Measurements from ENCODE around the gene KRTCAP3.

Gene KRTCAP3

GRCh38 chr2:27431395-27431794 lies 10.8 kb upstream of the KRTCAP3 start:
- in situ Hi-C loops (cut with MboI; ENCODE audit: low pct_unique_long_range_greater_than_20kb, low sequenced_read_pairs), result no loop called here
- DNase-seq, result no peak

- no peak for DNase-seq
- in situ Hi-C loops (cut with MboI; ENCODE audit: low pct_unique_long_range_greater_than_20kb, low sequenced_read_pairs), result no loop called here
Measured at GRCh38 chr2:27435628-27436027, 6.6 kb upstream of the KRTCAP3 start.

GRCh38 chr2:27441226-27441926 lies 805 bp upstream of the KRTCAP3 start:
- in situ Hi-C loops (cut with MboI; ENCODE audit: low pct_unique_long_range_greater_than_20kb, low sequenced_read_pairs), result no loop called here
- DNase-seq, result no peak

- in situ Hi-C loops (cut with MboI; ENCODE audit: low pct_unique_long_range_greater_than_20kb, low sequenced_read_pairs), result no loop called here
Measured at GRCh38 chr2:27442920-27443282, 720 bp downstream of the KRTCAP3 start.

GRCh38 chr2:27445155-27445554 lies 3.0 kb downstream of the KRTCAP3 start:
- in situ Hi-C loops (cut with MboI; ENCODE audit: low pct_unique_long_range_greater_than_20kb, low sequenced_read_pairs), result no loop called here
- DNase-seq, result no peak

More at GRCh38 chr2:27442920-27443282, 720 bp downstream of the KRTCAP3 start:
- DNase-seq, result no peak

- DNase-seq, result no peak
- in situ Hi-C loops (cut with MboI; ENCODE audit: low pct_unique_long_range_greater_than_20kb, low sequenced_read_pairs), result no loop called here
Measured at GRCh38 chr2:27445615-27446014, 3.4 kb downstream of the KRTCAP3 start.

- no peak for DNase-seq
- in situ Hi-C loops (cut with MboI; ENCODE audit: low pct_unique_long_range_greater_than_20kb, low sequenced_read_pairs), result no loop called here
Measured at GRCh38 chr2:27446057-27446456, 3.9 kb downstream of the KRTCAP3 start.

GRCh38 chr2:27448381-27448780 lies 6.2 kb downstream of the KRTCAP3 start:
- in situ Hi-C loops (cut with MboI; ENCODE audit: low pct_unique_long_range_greater_than_20kb, low sequenced_read_pairs), result no loop called here

GRCh38 chr2:27451095-27451494 lies 8.9 kb downstream of the KRTCAP3 start:
- DNase-seq, result no peak
- in situ Hi-C loops (cut with MboI; ENCODE audit: low pct_unique_long_range_greater_than_20kb, low sequenced_read_pairs), result no loop called here

More at GRCh38 chr2:27448381-27448780, 6.2 kb downstream of the KRTCAP3 start:
- no peak for DNase-seq

- in situ Hi-C loops (cut with MboI; ENCODE audit: low pct_unique_long_range_greater_than_20kb, low sequenced_read_pairs), result no loop called here
Measured at GRCh38 chr2:27453968-27454367, 11.8 kb downstream of the KRTCAP3 start.

GRCh38 chr2:27461118-27461517 lies 18.9 kb downstream of the KRTCAP3 start:
- in situ Hi-C loops (cut with MboI; ENCODE audit: low pct_unique_long_range_greater_than_20kb, low sequenced_read_pairs), result no loop called here
- DNase-seq, result no peak

More at GRCh38 chr2:27453968-27454367, 11.8 kb downstream of the KRTCAP3 start:
- no peak for DNase-seq

GRCh38 chr2:27464443-27464842 lies 22.3 kb downstream of the KRTCAP3 start:
- in situ Hi-C loops (cut with MboI; ENCODE audit: low pct_unique_long_range_greater_than_20kb, low sequenced_read_pairs), result no loop called here
- no peak for DNase-seq

GRCh38 chr2:27471961-27472360 lies 29.8 kb downstream of the KRTCAP3 start:
- no peak for DNase-seq
- in situ Hi-C loops (cut with MboI; ENCODE audit: low pct_unique_long_range_greater_than_20kb, low sequenced_read_pairs), result no loop called here

- no peak for DNase-seq
- in situ Hi-C loops (cut with MboI; ENCODE audit: low pct_unique_long_range_greater_than_20kb, low sequenced_read_pairs), result no loop called here
Measured at GRCh38 chr2:27485496-27485895, 43.3 kb downstream of the KRTCAP3 start.

- DNase-seq, result no peak
- in situ Hi-C loops (cut with MboI; ENCODE audit: low pct_unique_long_range_greater_than_20kb, low sequenced_read_pairs), result no loop called here
Measured at GRCh38 chr2:27489118-27489497, 46.9 kb downstream of the KRTCAP3 start.

- in situ Hi-C loops (cut with MboI; ENCODE audit: low pct_unique_long_range_greater_than_20kb, low sequenced_read_pairs), result no loop called here
- DNase-seq, result peak; percentile 99
Measured at GRCh38 chr2:27489498-27490397, 47.6 kb downstream of the KRTCAP3 start, which contains the start of gene IFT172. IFT172 (minus strand) TSS chr2:27489743; CDS start chr2:27489653, 90 bp downstream.

- in situ Hi-C loops (cut with MboI; ENCODE audit: low pct_unique_long_range_greater_than_20kb, low sequenced_read_pairs), result no loop called here
- DNase-seq, result no peak
Measured at GRCh38 chr2:27492557-27492956, 50.4 kb downstream of the KRTCAP3 start.

GRCh38 chr2:27493948-27494283 lies 51.7 kb downstream of the KRTCAP3 start:
- in situ Hi-C loops (cut with MboI; ENCODE audit: low pct_unique_long_range_greater_than_20kb, low sequenced_read_pairs), result no loop called here

More at GRCh38 chr2:27493948-27494283, 51.7 kb downstream of the KRTCAP3 start:
- DNase-seq, result no peak

All from KBM-7 (cell line).